ENCODE measurements around the gene LRRC26. TPM values are rescaled to one million over a fixed set of nuclear protein-coding genes. Genes with fewer than 3 reads are reported as not detected.

The LRRC26 gene
- total RNA-seq, 1 experiment from 2014 or later = not detected

GRCh38 chr9:137141050-137141810 lies 28.6 kb downstream of the LRRC26 start:
- TF ChIP-seq EZH2 (IDR thresholded peaks at IDR 0.05; ENCODE audit: borderline replicate concordance, low read depth, low read length, poor library complexity, severe bottlenecking) = no peak
- TF ChIP-seq, protein P1, sequence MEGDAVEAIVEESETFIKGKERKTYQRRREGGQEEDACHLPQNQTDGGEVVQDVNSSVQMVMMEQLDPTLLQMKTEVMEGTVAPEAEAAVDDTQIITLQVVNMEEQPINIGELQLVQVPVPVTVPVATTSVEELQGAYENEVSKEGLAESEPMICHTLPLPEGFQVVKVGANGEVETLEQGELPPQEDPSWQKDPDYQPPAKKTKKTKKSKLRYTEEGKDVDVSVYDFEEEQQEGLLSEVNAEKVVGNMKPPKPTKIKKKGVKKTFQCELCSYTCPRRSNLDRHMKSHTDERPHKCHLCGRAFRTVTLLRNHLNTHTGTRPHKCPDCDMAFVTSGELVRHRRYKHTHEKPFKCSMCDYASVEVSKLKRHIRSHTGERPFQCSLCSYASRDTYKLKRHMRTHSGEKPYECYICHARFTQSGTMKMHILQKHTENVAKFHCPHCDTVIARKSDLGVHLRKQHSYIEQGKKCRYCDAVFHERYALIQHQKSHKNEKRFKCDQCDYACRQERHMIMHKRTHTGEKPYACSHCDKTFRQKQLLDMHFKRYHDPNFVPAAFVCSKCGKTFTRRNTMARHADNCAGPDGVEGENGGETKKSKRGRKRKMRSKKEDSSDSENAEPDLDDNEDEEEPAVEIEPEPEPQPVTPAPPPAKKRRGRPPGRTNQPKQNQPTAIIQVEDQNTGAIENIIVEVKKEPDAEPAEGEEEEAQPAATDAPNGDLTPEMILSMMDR (conservative IDR thresholded peaks at IDR 0.05; ENCODE audit: low read depth, low read length) = no peak
- H3K27ac ChIP-seq (ENCODE audit: low read depth, low read length, poor library complexity, severe bottlenecking) = no peak overlapping the region
- POLR2A ChIA-PET (ENCODE audit: low non-redundant PET) = no interaction called here
- CTCF ChIA-PET = no interaction called here
- DNase-seq (ENCODE audit: low spot score) = no peak
- intact Hi-C loops (cut with micrococcal nuclease; ENCODE audit: unreplicated experiment) = no loop called here
- no TSS peak for BruUV-seq (replicated peaks)
- H3K4me3 ChIP-seq (ENCODE audit: low read depth, low read length, poor library complexity, severe bottlenecking) = no peak overlapping the region
- no peaks in the 10 kb centered on the region for H3K9me3 ChIP-seq (ENCODE audit: low read depth, low read length, poor library complexity, severe bottlenecking)
- H3K4me1 ChIP-seq (ENCODE audit: insufficient read depth, low read length, poor library complexity, severe bottlenecking) = no peaks in the 10 kb centered on the region
- H3K36me3 ChIP-seq (ENCODE audit: insufficient read depth, low read length, poor library complexity, severe bottlenecking) = no peaks in the 10 kb centered on the region
- peaks cover 81% of the 10 kb centered on the region for H3K27me3 ChIP-seq (replicated peaks; ENCODE audit: insufficient read depth, low read depth, low read length, poor library complexity)

GRCh38 chr9:137140151-137141012 lies 29.5 kb downstream of the LRRC26 start:
- TF ChIP-seq, protein P1 (conservative IDR thresholded peaks at IDR 0.05; ENCODE audit: low read depth, low read length) = no peak
- no peak for TF ChIP-seq EZH2 (IDR thresholded peaks at IDR 0.05; ENCODE audit: borderline replicate concordance, low read depth, low read length, poor library complexity, severe bottlenecking)
- no TSS peak for BruUV-seq (replicated peaks)
- Histone ChIP-seq H3K4me1 (ENCODE audit: insufficient read depth, low read length, poor library complexity, severe bottlenecking) (no peaks in the 10 kb centered on the region), H3K4me3 (ENCODE audit: low read depth, low read length, poor library complexity, severe bottlenecking) (no peak overlapping the region), H3K27me3 (replicated peaks; ENCODE audit: insufficient read depth, low read depth, low read length, poor library complexity) (peaks cover 86% of the 10 kb centered on the region), H3K27ac (ENCODE audit: low read depth, low read length, poor library complexity, severe bottlenecking) (no peak overlapping the region), H3K36me3 (ENCODE audit: insufficient read depth, low read length, poor library complexity, severe bottlenecking) (no peaks in the 10 kb centered on the region), H3K9me3 (ENCODE audit: low read depth, low read length, poor library complexity, severe bottlenecking) (no peaks in the 10 kb centered on the region)
- intact Hi-C loops (cut with micrococcal nuclease; ENCODE audit: unreplicated experiment) = no loop called here
- CTCF ChIA-PET = no interaction called here
- POLR2A ChIA-PET (ENCODE audit: low non-redundant PET) = no interaction called here
- DNase-seq (ENCODE audit: low spot score) = no peak

GRCh38 chr9:137139468-137140150 lies 30.2 kb downstream of the LRRC26 start:
- TF ChIP-seq, protein P1 (conservative IDR thresholded peaks at IDR 0.05; ENCODE audit: low read depth, low read length) = no peak
- TF ChIP-seq EZH2 (IDR thresholded peaks at IDR 0.05; ENCODE audit: borderline replicate concordance, low read depth, low read length, poor library complexity, severe bottlenecking) = no peak
- no peaks in the 10 kb centered on the region for H3K36me3 ChIP-seq (ENCODE audit: insufficient read depth, low read length, poor library complexity, severe bottlenecking)
- H3K4me3 ChIP-seq (ENCODE audit: low read depth, low read length, poor library complexity, severe bottlenecking) = no peak overlapping the region
- no peaks in the 10 kb centered on the region for H3K4me1 ChIP-seq (ENCODE audit: insufficient read depth, low read length, poor library complexity, severe bottlenecking)
- BruUV-seq (replicated peaks) = no TSS peak
- DNase-seq (ENCODE audit: low spot score) = no peak
- intact Hi-C loops (cut with micrococcal nuclease; ENCODE audit: unreplicated experiment) = no loop called here
- ChIA-PET CTCF (no interaction called here), POLR2A (ENCODE audit: low non-redundant PET) (no interaction called here)
- no peak overlapping the region for H3K27ac ChIP-seq (ENCODE audit: low read depth, low read length, poor library complexity, severe bottlenecking)
- H3K27me3 ChIP-seq (replicated peaks; ENCODE audit: insufficient read depth, low read depth, low read length, poor library complexity) = peaks cover 92% of the 10 kb centered on the region
- no peaks in the 10 kb centered on the region for H3K9me3 ChIP-seq (ENCODE audit: low read depth, low read length, poor library complexity, severe bottlenecking)

Measured in A673 (cell line).